Progenitor cell of endocrine pancreas (in vitro differentiated cells): ENCODE data around the gene PTBP1. TPM values are rescaled to one million over a fixed set of nuclear protein-coding genes. Genes with fewer than 3 reads are reported as not detected.

Source experiments
- DNase-seq: peaks from one replicate; pipeline ENCODE4 v3.0.0; 2021; ENCODE audit warnings: low spot score; ENCODE audit not compliant: unreplicated experiment
- H3K27ac Mint-ChIP-seq: 2 replicates; pipeline ENCODE4 v1.8.0; 2021; ENCODE audit warnings: mild to moderate bottlenecking, moderate library complexity, mixed read lengths
- H3K27me3 Mint-ChIP-seq: 2 replicates; pipeline ENCODE4 v1.8.0; 2021; ENCODE audit warnings: mixed read lengths
- H3K36me3 Mint-ChIP-seq: 2 replicates; pipeline ENCODE4 v1.8.0; 2022; ENCODE audit warnings: mixed read lengths; ENCODE audit not compliant: insufficient read depth
- H3K4me1 Mint-ChIP-seq: 2 replicates; pipeline ENCODE4 v1.8.0; 2021; ENCODE audit warnings: low read depth, mixed read lengths
- H3K4me3 Mint-ChIP-seq: 2 replicates; pipeline ENCODE4 v1.8.0; 2021; ENCODE audit warnings: low read depth, mild to moderate bottlenecking, moderate library complexity, mixed read lengths
- H3K9me3 Mint-ChIP-seq: 2 replicates; pipeline ENCODE4 v1.8.0; 2021; ENCODE audit warnings: low read depth, mixed read lengths
- CTCF ChIP-seq: fragments of 200-600 bp; sonication (generic); IDR thresholded peaks from one replicate; pipeline ENCODE4 v1.5.0; 2021; ENCODE audit warnings: antibody characterized with exemption, mild to moderate bottlenecking; ENCODE audit not compliant: unreplicated experiment
- total RNA-seq: library from RNA; stranded (reverse); gene quantifications from 2 replicates; pipeline ENCODE4 v1.2.1, GENCODE V29; 2021

Gene PTBP1
- total RNA-seq, 1 donor from 2014 or later: 500 TPM

GRCh38 chr19:788983-789700 lies 8.1 kb upstream of the PTBP1 start:
- H3K36me3 Mint-ChIP-seq: peaks cover 2% of the 10 kb centered on the region
- no peaks in the 10 kb centered on the region for H3K27me3 Mint-ChIP-seq
- H3K4me3 Mint-ChIP-seq: peak overlapping the region; percentile 31
- no peak for DNase-seq
- no peak for TF ChIP-seq CTCF
- H3K9me3 Mint-ChIP-seq: no peaks in the 10 kb centered on the region
- H3K4me1 Mint-ChIP-seq: peaks cover 13% of the 10 kb centered on the region
- H3K27ac Mint-ChIP-seq: peak overlapping the region; percentile 86

DNA sequence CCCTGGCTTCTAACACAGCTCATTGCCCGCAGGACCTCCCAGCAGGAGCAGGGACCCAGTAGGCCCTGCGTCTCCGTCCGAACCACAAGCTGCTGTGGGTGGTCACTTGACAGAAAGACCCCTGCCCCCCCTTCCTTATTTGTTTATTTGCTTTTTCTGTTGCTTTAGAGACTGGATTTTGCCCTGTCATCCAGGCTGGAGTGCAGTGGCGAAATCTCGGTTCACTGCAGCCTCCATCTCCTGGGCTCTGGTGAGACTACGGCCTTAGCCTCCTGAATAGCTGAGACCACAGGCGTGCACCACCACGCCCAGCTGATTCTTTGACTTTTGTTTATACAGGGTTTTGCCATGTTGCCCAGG lies 7.6 kb upstream of the PTBP1 start:
- no peak overlapping the region for H3K4me3 Mint-ChIP-seq

GRCh38 chr19:791007-791566 lies 6.2 kb upstream of the PTBP1 start:
- no peaks in the 10 kb centered on the region for H3K27me3 Mint-ChIP-seq
- no peaks in the 10 kb centered on the region for H3K9me3 Mint-ChIP-seq
- H3K36me3 Mint-ChIP-seq: peaks cover 2% of the 10 kb centered on the region
- no peak for TF ChIP-seq CTCF
- peak overlapping the region; percentile 20 for H3K27ac Mint-ChIP-seq
- no peak overlapping the region for H3K4me3 Mint-ChIP-seq
- no peak for DNase-seq
- peaks cover 10% of the 10 kb centered on the region for H3K4me1 Mint-ChIP-seq

More for the DNA sequence above, 7.6 kb upstream of the PTBP1 start:
- no peaks in the 10 kb centered on the region for H3K27me3 Mint-ChIP-seq
- no peaks in the 10 kb centered on the region for H3K9me3 Mint-ChIP-seq
- peaks cover 10% of the 10 kb centered on the region for H3K4me1 Mint-ChIP-seq
- TF ChIP-seq CTCF: no peak
- DNase-seq: no peak
- H3K27ac Mint-ChIP-seq: peak overlapping the region; percentile 86
- H3K36me3 Mint-ChIP-seq: peaks cover 2% of the 10 kb centered on the region

- no peak for TF ChIP-seq CTCF
- Mint-ChIP-seq H3K4me1 (peaks cover 12% of the 10 kb centered on the region), H3K27me3 (no peaks in the 10 kb centered on the region), H3K27ac (no peak overlapping the region), H3K36me3 (peaks cover 2% of the 10 kb centered on the region), H3K4me3 (no peak overlapping the region), H3K9me3 (no peaks in the 10 kb centered on the region)
- DNase-seq: no peak
These were observed 5.5 kb upstream of the PTBP1 start for GRCh38 chr19:791567-792305.

DNA sequence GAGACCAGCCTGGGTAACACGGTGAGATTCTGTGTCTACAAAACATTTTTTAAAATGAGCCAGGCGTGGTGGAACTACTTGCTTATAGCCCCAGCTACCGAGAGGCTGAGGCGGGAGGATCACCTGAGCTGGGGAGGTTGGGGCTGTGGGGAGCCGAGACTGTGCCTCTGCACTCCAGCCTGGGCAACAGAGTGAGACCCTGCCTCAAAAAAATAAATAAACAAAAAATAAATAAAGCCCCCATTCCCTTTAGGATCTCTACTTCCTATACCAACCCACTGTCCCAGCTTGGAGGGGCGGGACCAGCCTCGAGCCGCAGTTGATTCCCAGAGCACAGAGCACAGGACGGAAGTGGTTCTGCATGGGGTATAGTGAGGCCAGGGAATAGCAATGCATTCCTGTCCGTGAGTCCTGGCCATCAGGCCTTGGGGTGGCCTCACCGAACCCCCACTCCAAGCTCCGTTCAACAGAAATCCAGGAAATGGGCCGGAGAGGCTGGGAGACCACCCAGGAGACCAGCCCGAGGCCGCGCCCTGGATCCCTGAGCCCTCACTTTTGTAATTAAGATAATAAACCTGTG lies 4.9 kb upstream of the PTBP1 start:
- Mint-ChIP-seq H3K4me3 (no peak overlapping the region), H3K4me1 (peaks cover 12% of the 10 kb centered on the region), H3K27me3 (no peaks in the 10 kb centered on the region), H3K36me3 (peaks cover 2% of the 10 kb centered on the region), H3K27ac (no peak overlapping the region), H3K9me3 (no peaks in the 10 kb centered on the region)
- no peak for TF ChIP-seq CTCF
- DNase-seq: no peak
